NCI-H82 (cell line): ENCODE results near the gene CYTH2.

Experiments
- DNase-seq: peaks from one replicate; lab custom pipeline; 2025; lab: John Stamatoyannopoulos, UW

The CYTH2 gene

GRCh38 chr19:48454150-48454730 is 14.9 kb upstream of the CYTH2 start:
- DNase-seq, result no peak

- DNase-seq, result no peak
Observed at GRCh38 chr19:48455171-48455907, 13.8 kb upstream of the CYTH2 start, which contains the start of gene KCNJ14. KCNJ14 (plus strand) TSS chr19:48455574; CDS start chr19:48461725, 6,151 bp downstream.

GRCh38 chr19:48455908-48456562 is 13.1 kb upstream of the CYTH2 start:
- no peak for DNase-seq

GRCh38 chr19:48456864-48457263 is 12.3 kb upstream of the CYTH2 start:
- DNase-seq, result no peak

GRCh38 chr19:48458016-48458415 is 11.2 kb upstream of the CYTH2 start:
- DNase-seq, result no peak

DNA sequence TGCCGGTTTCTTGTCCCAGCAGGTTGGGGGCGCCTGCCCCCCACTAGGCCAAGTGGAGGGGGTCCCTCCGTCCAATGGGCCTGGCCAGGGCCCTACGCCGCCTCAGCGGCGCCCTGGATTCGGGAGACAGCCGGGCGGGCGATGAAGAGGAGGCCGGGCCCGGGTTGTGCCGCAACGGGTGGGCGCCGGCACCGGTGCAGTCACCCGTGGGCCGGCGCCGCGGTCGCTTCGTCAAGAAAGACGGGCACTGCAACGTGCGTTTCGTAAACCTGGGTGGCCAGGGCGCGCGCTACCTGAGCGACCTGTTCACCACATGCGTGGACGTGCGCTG is 7.6 kb upstream of the CYTH2 start:
- DNase-seq, result no peak

- peak; percentile 54 for DNase-seq
Observed at GRCh38 chr19:48461982-48462655, 7.0 kb upstream of the CYTH2 start.

- DNase-seq, result no peak
Observed at GRCh38 chr19:48465215-48465614, 4.0 kb upstream of the CYTH2 start.

GRCh38 chr19:48466561-48467325 is 2.4 kb upstream of the CYTH2 start:
- peak; percentile 94 for DNase-seq

- peak; percentile 100 for DNase-seq
Observed at GRCh38 chr19:48468772-48469288, 339 bp upstream of the CYTH2 start.

GRCh38 chr19:48469934-48470680 is 938 bp downstream of the CYTH2 start:
- no peak for DNase-seq

GRCh38 chr19:48470856-48471255 is 1.7 kb downstream of the CYTH2 start:
- DNase-seq, result no peak

GRCh38 chr19:48471836-48472235 is 2.7 kb downstream of the CYTH2 start:
- no peak for DNase-seq

GRCh38 chr19:48473161-48473966 is 4.2 kb downstream of the CYTH2 start:
- no peak for DNase-seq

DNA sequence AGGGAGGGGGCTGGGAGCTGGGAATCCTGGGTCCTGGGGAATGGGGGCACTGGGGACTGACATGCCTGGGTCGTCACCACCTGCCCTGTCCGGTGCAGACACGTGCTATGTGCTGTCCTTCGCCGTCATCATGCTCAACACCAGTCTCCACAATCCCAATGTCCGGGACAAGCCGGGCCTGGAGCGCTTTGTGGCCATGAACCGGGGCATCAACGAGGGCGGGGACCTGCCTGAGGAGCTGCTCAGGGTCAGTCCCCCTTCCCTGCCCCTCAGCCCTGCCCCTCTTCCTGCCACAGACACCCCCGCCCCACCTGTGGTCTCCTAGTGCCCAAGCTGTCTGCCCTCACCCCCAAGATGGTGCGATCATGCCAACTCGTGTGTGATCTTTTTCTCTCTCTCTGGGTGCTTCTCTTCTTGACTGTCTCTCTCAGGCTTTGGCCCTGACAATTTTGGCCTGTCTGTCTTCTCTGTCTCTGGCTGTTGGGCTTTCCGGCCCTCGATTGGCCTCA is 5.0 kb downstream of the CYTH2 start:
- no peak for DNase-seq

DNA sequence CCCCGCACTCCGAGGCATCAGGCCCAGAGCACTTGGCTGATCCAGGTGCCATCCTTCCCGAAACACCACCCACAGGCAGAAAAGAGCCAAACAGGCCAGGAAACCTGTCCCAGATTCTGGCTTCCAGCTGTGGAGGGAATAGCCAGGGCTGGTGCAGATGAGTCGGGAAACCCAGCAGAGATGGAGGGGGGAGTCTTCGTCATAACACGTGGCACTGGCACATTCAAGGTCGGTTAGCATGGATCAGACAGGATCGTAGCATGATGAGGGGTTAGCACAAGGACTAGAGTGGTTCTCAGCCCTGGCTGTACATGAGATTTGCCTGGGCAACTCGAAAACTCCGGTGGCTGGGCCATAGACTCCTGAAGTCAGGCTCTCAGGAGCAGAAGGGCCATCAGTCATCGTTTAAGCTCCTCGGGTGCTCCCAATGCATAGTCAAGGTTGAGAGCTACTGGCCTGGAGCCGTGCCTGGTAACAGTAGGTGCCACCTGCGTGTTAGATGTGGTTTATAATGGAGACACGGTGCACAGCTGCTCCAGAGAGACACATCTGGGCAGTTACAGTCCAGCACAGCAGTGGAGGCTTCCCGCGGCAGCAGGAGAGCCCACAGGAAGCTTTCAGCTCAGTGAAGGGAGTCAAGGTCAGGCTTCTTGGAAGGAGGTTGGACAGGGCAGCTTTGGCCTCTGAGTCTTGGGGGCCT is 6.3 kb downstream of the CYTH2 start:
- DNase-seq, result no peak

- DNase-seq, result no peak
Observed at GRCh38 chr19:48476176-48476575, 7.0 kb downstream of the CYTH2 start.

DNA sequence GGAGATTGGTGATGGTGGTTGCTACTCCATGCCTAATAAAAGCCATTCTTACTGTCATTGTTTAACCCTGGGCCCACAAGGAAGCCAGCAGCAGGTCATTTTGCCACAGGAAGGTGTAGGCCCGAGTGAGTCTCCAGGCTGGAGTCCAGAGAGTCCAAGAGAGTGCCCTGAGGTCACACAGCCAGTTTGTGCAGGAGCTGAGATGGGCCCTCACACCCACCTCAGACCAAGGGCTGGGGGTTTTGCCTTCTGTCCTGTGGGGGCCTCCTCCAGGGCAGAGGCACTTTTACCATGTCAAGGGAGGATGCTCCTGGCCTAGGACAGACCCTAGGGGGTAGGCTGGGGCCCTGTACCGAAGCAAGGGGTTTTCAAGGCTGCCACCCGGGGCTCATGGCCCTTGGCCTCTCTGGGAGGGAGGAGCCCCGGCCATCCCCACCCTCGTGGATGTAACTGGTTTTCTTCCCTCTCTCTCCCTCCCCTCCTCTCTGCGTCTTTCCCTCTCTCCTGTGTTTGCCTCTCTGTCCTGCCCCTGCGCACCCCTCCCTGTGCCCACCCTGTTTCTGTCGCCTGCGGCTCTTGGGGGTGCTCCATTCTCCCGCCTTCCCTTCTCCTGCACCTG is 8.0 kb downstream of the CYTH2 start:
- no peak for DNase-seq
